ENCODE data around the gene TPD52L2.

The TPD52L2 gene

DNA sequence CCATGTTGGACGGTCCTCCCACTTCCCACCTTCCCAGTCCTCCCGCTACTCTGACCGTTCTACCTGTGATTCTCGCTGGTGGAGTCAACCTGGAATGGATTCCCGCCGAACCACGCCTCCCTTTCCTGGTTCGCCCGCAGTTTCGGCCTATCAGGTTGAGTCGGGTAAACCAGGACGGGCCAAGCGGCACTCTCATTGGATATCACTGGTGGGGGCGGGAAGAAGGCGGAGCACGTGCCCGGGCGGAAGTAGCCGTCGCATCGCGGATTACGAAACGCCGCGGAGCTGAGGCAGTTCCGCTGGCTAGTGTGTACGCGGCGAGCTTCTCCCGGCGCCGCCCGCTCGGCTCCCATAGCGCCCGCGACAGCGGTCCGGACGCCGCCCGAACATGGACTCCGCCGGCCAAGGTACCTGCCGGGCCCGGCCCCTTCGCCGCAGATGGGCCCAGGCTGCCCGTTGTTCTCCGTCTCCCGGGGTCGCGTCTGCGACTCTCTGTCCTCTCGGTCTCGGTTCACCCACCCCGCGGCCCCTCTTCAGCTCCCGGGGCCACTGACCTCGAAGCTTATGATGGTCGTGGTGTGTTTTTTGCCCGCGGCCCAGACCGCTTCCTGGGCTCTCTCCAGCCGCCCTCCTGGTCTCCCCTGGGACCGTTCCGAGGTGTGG, at the start of gene TPD52L2:
Gene TPD52L2 (plus strand): TSS at position 293 of the 663 bp plus-strand sequence. CDS start 96 bp downstream, at position 389.
- peak; percentile 99 for DNase-seq (ENCODE audit: low spot score)

DNA sequence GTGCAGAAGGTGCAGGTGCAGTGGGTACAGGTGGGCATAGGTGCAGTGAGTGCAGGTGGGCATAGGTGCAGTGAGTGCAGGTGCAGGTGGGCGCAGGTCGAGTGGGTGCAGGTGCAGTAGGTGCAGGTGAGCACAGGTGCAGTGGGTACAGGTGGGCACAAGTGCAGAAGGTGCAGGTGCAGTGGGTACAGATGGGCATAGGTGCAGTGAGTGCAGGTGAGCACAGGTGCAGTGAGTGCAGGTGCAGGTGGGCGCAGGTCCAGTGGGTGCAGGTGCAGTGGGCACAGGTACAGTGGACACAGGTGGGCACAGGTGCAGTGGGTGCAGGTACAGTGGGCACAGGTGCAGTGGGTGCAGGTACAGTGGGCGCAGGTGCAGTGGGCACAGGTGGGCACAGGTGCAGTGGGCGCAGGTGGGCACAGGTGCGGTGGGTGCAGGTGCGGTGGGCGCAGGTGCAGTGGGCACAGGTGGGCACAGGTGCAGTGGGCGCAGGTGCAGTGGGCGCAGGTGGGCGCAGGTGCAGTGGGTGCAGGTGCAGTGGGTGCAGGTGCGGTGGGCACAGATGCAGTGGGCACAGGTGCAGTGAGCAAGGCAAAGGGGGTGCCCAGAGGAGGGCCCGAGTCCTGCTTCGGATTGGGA, 49.3 kb upstream of the TPD52L2 start:
- no peak for DNase-seq (ENCODE audit: low spot score)

DNA sequence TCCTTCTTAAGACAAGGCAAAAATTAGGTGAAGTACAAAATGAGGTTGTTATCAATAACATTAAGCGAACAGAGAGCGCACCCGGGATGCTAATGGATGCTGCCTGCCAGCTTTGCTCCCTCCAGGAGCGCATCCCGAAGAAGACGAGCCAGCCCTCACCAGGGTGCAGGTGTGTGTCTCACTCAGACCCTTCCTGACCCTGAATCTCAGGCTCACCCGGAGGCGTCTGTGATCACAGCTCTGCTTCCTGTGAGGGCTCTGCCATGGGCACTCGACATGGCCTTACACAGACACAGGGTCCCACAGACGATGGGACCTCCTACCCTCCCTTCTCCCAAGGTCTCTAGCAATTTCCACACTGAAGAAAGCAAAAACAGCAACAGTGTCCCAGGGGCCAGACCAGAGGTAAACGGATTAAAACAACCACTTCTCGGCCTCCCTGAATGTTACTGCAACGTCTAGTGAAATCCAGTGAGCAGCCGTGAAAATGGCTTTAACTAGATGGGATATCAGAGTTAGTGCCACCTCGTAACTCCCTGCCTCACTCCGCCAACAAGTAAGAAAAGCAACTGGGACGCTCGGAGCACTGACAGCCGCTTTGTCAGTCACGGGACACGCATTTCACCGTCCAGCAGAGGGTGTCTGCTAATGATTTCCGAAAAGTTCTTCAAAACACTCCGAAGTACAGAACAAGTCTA, 45.7 kb upstream of the TPD52L2 start:
- no peak for DNase-seq (ENCODE audit: low spot score)

DNA sequence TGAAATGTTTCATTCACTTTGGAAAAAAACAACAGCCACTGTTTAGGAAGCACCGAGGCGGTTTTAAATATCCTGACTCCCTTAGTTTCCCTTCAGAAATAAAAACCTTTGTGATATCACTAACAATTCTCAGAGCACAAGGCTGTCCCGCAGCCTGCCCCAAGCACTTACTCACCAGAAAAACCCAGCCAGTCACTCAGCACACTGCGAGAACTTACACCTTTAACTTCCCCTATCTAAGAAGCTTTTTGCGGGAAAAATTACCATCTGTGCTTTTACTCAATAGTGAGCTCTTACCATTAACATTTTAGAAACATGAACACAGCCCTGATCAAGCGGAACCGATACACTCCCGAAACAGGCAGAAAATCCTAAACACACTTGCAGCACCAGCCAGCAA, 43.3 kb upstream of the TPD52L2 start:
- DNase-seq (ENCODE audit: low spot score), result no peak

DNA sequence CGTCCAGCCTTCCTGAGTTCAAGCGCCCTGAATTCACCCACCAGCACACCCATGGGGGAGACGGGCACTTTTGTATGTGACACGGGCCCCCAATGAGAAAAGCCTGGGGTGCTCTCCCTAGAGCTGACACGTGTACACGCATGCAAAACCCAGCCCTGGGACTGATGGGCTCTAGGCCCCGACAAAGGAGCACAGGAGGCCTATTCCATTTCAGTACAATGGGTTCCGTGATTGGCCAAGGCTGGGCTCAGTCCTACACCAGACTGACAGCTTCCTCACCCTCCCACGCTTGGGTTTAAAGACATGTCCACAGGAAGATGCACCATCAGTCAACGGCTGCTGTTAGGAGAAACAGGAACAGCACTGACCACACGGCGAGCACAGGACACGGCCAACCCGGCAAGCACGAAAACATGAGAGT, 42.8 kb upstream of the TPD52L2 start:
- DNase-seq (ENCODE audit: low spot score), result no peak

DNA sequence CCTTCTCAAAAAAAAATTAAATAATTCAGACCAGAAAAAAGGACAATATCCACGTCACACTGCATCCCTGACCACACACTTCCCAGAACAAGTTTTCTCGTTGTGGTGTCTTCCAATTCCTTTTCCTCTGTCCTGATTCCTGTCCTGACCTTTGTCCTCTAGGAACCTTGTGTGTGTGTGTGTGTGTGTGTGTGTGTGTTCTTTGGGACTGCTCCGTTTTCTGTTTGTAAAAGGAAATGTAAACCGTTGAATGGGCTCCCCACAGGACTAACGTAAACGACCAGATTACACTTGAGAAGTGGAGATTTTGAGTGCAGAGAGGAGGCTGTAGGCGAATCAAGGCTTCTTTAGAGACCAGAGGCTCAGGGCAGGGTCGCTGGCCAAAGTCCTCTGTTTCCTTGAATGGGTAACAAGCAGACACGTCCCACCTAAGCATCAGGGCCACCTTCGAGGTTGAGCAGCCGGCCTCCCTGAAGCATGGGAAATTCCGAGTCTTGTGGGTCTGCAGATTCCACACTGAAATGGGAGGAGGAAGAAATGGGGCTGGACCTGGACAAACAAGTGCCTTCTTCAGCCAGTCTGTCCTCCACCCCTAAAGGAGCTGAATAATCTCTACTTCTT, 41.3 kb upstream of the TPD52L2 start:
- DNase-seq (ENCODE audit: low spot score), result no peak

DNA sequence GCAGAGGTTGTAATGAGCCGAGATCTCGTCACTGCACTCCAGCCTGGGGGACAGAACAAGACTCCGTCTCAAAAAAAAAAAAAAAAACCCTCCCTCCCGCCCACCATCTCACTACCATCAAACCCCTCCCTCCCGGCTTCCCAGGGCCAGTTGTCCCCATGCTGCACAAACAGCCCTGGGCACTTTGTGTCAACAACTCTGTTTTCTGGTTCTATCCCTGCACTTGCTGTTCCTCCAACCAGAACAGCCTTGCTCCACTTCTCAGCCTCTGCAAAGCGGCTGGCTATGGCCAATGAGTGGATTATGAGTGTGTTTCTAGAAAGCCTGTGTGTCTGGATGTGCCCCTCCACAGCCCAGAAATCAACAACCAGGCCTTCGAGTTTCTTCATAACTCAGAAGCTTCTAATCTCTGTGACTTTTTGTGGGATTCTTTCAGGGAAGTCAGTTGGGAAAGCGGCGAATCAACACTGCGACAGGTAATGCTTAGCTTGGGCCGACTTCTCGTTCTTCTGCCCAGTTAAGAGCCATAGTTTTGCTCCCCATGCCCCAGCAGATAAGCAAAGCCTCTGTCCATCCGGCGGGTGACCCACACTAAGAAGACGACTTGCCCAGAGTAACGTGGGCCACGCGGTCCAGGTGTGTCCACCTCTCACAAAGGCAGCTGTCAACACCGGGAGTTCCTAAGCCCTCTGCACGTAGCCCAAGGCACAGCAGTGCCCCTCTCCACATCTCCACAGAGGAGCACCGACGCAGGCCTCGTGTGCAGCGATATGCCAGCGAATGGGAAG, 39.5 kb upstream of the TPD52L2 start:
- DNase-seq (ENCODE audit: low spot score), result no peak

DNA sequence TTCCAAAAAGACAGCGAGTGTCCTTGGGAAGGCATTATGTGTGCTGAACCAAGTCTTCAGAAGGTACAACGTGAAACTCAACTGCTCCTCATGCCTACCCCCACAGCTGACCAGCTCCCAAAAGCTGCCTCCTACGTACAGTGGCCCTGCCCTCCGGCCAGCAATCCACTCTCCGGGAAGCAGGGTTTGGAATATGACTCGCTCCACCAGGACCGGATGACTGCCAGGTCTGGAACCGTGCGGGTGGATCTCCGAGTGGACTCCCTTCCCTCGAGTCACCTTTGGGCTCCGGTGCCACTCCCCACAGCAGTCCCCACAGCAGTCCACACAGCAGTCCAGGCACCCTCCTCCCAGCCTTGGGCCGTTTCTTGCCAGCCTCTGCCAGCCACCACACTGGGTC, 38.3 kb upstream of the TPD52L2 start:
- no peak for DNase-seq (ENCODE audit: low spot score)

DNA sequence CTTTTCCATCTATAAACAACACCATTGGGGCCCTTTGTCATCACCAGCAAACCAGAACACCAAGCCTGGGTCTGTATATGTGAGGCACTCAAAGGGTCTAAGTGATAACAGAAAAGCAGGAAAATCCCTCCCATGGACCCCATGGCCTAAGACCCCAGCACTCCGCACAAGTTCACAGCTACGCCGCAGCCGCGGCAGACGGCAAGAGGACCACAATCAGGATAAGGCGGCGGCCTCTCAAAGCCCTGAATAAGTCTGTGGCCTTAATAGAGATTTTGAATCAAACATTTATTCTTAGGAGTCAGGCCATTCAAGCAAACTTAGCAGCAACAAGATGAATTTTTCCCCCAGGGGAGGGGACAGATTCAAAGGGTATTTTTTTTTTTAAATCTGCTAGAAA, 36.9 kb upstream of the TPD52L2 start:
- no peak for DNase-seq (ENCODE audit: low spot score)

DNA sequence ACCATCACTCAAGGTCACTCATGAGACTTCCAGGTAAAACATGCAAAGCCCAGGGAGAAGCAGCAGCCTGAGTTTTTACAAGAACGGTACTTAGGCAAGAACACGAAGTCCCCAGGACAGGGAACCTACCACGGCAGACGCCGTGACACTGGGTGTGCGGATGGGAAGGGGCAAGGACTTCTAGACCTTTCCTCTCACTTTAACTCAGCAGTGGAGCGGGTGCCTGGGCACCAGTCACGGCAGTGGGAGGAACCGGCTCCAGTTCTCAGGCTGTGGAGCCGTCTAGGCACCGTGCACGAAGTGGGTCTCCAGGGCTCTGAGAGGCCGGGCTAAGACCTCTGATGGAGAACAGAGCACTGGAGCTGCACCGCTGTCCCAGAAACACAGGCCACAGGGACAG, 36.5 kb upstream of the TPD52L2 start:
- DNase-seq (ENCODE audit: low spot score), result no peak

DNA sequence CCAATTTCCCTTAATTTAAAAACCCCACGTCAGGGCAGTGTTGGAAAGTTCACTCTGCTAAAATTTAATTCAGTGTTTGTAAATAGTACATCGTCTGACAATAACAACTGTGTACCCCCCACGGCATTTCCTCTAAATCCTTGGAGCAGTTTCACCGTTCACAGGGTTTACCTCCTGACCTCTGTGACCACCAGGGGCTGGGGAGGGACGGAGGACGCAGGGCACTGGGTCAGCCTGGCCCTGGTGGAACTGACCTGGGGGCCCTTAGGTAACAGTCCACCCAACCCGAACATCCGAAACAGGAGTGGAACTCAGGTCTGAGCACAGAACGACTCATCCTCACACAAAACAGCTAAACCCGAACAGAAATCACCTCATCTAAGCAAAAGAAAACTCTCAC, 36.1 kb upstream of the TPD52L2 start:
- no peak for DNase-seq (ENCODE audit: low spot score)

DNA sequence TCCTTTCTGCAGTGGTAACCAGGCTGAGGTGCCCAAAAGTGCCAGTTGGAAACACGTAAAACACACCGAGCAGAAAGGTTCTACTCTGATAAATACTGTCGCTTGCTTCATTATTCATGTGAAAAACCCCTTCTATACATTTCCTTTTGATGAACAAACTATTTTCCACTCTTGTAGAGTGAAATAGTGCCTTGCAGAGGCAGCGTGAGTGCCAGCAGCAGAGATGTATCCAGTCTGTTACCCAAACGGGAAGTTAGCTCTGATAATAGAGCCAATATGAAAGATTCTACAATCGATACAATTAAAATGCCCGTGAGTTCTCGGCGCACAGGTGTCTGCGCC, 35.5 kb upstream of the TPD52L2 start:
- no peak for DNase-seq (ENCODE audit: low spot score)

DNA sequence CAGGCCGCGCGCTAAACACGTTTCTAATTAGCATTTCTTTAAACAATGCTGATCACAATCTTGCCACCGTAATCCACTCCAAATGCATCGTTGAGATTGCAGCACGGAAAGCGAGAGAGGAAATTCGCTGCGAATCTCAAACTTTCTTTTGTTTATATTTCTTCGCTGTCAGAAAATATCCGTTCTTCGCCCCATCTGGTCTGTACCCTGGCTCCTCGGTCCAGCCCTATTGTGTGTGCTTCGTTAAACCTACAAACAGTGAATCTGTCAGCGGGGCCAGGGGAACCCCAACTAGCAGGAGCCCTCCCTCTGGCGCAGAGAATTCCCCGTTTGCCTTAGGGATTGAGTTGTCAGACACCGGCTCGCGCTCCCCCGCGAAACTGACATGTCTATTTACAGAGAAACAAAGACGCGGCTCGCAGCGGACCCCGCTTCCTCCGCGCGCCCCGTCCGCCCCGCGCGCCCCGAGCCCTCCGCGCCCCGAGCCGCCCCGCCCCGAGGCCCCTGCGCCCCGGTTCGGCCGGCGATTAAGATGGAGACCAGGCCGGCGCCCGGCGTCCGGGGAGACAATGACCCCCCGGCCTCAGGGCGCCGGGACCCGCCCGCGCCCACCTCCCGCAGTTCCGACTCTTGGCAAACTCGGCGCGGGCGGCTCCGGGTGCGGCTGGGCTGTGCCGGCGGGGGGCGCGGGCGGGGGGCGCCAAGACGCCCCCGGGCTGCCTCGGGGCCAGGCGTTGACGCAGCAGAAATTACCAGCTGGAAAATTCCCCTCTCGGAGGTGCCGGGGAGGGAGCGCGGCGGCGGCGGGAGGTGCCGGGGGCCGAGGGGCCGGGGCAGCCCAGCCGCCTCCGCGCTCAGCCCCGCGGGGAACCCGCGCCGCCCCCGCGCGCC, 34.9 kb upstream of the TPD52L2 start:
- no peak for DNase-seq (ENCODE audit: low spot score)

DNA sequence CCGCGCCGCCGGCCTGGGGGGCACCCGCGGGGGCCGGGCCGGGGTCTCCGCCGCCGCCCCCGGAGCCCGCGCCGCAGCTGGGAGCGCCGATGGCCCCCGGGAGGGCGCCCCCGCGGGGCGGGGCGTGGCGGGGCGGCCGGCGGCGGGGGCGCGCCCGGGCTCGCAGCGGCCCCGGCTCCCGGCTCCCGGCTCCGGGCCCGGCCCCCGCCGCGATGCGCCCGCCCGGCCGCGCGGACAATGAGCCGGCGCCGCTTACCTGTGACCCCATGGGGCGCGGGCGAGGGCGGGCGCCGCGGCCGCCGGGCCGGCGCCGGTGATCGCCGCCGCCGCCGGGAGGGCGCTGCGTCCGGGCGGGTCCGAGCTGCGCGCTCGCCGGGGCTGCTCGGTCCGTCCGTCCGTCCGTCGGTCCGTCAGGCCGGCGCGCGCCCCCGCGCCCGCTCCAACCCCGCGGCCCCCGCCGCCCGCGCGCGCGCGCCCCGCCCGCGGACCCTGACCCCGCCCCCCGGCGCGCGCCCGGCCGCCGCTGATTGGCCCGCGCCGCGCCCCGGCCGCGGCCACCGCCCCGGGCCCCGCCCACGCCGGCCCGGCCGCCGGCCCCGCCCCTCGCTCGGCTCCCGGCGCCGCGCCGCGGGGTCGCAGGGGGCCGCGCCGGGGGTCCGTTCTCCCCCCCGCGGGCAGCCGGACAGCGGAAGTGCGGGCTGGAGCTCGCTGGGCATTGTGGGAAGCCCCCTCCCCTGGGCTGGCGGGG, 34.1 kb upstream of the TPD52L2 start, which contains the start of gene ZBTB46:
Gene ZBTB46 (minus strand): TSS at position 424 of the 748 bp plus-strand sequence. CDS start 40,507 bp downstream, outside the sequence.
- DNase-seq (ENCODE audit: low spot score), result peak; percentile 67

DNA sequence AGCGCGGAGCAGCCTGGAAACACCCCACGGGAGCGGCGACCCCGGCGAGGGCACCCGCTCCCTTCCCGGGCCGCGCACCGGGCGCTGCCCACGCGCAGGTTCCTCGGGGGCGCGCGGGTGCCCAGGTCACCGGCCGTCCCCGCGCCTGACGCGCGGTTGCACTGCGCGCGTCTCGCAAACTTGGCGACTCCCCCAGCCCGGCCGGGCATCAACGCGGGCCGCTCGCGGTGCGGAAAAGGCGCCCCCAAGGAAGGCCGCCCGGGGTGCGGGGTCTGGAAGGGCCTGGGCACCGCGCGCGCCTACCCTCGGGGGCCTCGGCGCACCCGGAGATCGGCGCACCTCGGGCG, 33.5 kb upstream of the TPD52L2 start:
- no peak for DNase-seq (ENCODE audit: low spot score)

DNA sequence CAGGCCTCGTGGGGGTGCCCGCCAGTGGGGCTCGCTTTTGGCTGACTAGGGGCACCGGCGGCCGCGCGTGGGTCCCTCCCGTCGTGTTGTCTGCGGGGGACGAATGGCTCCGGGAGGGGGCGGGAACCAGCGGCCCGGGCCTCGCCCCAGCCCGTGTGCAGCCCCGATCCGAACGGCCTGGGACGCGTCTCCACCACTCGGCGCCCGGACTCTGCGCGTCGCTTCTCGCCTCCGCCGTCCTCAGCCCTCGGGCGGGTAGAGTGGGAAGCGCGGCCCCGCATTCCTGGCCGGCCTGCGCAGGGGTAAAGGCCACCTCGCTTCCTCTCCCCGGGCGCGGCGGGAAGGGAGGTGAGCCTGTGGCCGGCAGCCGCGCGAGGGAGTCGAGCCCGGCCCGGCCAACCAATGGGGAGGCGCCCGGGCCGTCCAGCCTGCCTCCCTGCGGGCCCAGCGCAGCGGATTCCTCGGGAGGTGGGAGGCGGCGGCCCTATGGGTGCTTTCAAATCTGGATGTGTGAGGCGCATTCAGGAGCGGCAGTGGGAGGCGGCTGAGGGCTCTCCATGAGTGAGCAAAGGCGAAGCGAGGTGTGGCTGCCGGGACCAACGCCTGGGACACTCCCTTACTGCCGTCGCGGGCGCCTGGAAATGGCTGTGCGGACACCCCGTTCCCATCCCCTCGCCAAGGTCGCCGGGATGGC, 32.9 kb upstream of the TPD52L2 start:
- DNase-seq (ENCODE audit: low spot score), result peak; percentile 41

DNA sequence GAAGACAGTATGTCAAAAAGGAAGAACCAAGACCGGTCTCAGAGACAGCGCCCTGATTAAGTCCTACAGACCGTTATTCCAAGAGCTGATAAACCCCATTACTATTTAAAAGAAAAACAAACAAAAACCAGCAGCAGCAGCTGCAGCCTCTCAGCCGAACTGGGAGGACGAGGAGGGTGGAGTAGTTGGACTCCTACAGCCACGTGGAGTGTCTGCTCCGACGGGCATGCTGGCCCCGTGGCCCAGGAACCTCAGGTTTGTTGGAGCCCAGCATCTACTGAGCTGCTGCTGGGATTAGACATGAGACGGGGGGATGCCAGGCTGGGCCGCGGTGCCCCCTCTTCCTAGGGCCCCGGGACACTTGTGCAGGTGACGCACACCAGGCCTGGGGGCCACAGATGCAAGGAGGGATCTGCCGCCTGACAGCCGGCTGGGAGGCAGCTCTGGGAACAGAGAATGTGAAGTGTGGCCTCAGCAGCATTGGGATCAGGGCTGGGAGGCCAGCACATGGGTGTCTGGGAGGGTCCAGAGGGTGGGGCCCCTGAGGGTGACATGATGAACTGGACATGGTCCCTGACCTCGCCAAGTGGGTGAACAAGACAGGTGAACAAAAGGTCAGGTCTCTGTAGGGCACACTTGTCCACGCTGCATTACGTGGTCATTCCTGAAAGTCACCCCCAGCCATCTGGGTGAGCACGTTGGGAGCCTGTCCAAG, 31.1 kb upstream of the TPD52L2 start:
- DNase-seq (ENCODE audit: low spot score), result no peak

DNA sequence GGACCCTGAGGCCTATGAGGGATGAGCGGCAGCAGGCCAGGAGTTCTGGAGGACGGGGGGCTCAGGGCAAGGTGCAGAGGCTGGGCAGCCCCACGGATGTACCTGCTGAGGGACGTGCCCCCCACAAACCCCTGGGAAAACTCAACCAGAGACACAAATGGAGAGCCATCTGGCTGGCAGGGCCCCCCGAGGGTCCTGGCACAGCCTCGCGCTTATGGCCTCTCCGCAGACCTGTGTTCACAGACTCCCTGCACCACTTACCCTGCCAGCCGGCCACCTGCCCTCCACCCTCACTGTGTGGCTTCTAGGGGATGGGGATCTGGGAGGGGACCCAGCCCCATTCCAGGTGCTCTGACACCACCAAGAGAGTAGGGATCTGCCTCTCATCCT, 30.6 kb upstream of the TPD52L2 start:
- no peak for DNase-seq (ENCODE audit: low spot score)
